B cell (primary cell): ENCODE data around the gene TARS2. TPM values are rescaled to one million over a fixed set of nuclear protein-coding genes. Genes with fewer than 3 reads are reported as not detected.
A peak's percentile ranks its signal among the peaks of the same experiment; 100 is the strongest.

Experiments
- ATAC-seq: fragments of 200-7000 bp; cut with Tn5 transposase; one replicate; pipeline ENCODE4 v1.10.0; 2021; ENCODE audit warnings: low read depth, mild to moderate bottlenecking, moderate number of reproducible peaks, moderate library complexity
- CTCF ChIA-PET: fragments of 350-600 bp; sonication (Branson Sonifier 250); formaldehyde crosslinking; loops from one replicate; lab custom pipeline; 2021; ENCODE audit warnings: antibody characterized with exemption, inconsistent platforms; lab: Charles Lee
- POLR2A ChIA-PET: fragments of 350-600 bp; sonication (Branson Sonifier 250); formaldehyde crosslinking; loops from one replicate; lab custom pipeline; 2021; ENCODE audit warnings: antibody characterized with exemption; lab: Charles Lee
- DNase-seq: peaks from one replicate; pipeline ENCODE4 v3.0.0; 2013
- H2AFZ ChIP-seq: 2 replicates; pipeline ENCODE4 v1.6.1; 2012; ENCODE audit warnings: mild to moderate bottlenecking, low read depth, low read length; ENCODE audit not compliant: insufficient read depth, poor library complexity, severe bottlenecking
- H3K27ac ChIP-seq, 2 donors: 1 replicate in 1 of 2; 2 replicates in 1 of 2; pipeline ENCODE4 v1.5.1; 2012 to 2013; ENCODE audit warnings: low read length in 2 of 2, mild to moderate bottlenecking in 2 of 2, moderate library complexity in 1 of 2
- H3K27me3 ChIP-seq, 4 experiments: fragments of 200-600 bp in 1 of 4; sonication (generic) in 1 of 4; replicated peaks in 1 of 4; 1 replicate in 2 of 4; 2 replicates in 2 of 4; pipeline versions ENCODE4 v1.6.1 to v1.7.0; 2013 to 2016; ENCODE audit warnings: low read length in 3 of 4, mild to moderate bottlenecking in 2 of 4, mixed read lengths in 1 of 4, moderate library complexity in 1 of 4; ENCODE audit not compliant: insufficient read depth in 4 of 4, control insufficient read depth in 3 of 4; ENCODE audit errors: control extremely low read depth in 1 of 4
- H3K36me3 ChIP-seq, 2 experiments: replicated peaks in 1 of 2; 1 replicate in 1 of 2; 2 replicates in 1 of 2; pipeline versions ENCODE4 v1.6.1 to v1.7.1; 2013; ENCODE audit warnings: low read length in 1 of 2; ENCODE audit not compliant: insufficient read depth in 2 of 2, control insufficient read depth in 1 of 2; ENCODE audit errors: control extremely low read depth in 1 of 2, extremely low read depth in 1 of 2
- H3K4me1 ChIP-seq, 2 donors: fragments of 200-600 bp in 1 of 2; sonication (generic) in 1 of 2; 1 replicate in 1 of 2; 2 replicates in 1 of 2; pipeline versions ENCODE4 v1.5.1 to v1.6.1; 2013 to 2017; ENCODE audit warnings: low read length in 2 of 2; ENCODE audit not compliant: control insufficient read depth in 2 of 2, insufficient read depth in 2 of 2
- H3K4me2 ChIP-seq: replicated peaks from 2 replicates; pipeline ENCODE3; 2012; ENCODE audit warnings: mild to moderate bottlenecking, low read depth, low read length; ENCODE audit not compliant: poor library complexity, severe bottlenecking
- H3K4me3 ChIP-seq, 5 experiments: fragments of 200-600 bp in 1 of 5; sonication (generic) in 1 of 5; 1 replicate in 3 of 5; 2 replicates in 2 of 5; pipeline versions ENCODE4 v1.5.1 to v1.7.0; 2011 to 2016; ENCODE audit warnings: low read length in 4 of 5, mild to moderate bottlenecking in 4 of 5, low read depth in 2 of 5, control low read depth in 1 of 5, moderate library complexity in 1 of 5; ENCODE audit not compliant: insufficient read depth in 1 of 5; ENCODE audit errors: control extremely low read depth in 1 of 5, extremely low read depth in 1 of 5
- H3K79me2 ChIP-seq: fragments of 200-600 bp; sonication (generic); one replicate; pipeline ENCODE4 v1.6.0; 2016; ENCODE audit warnings: low read length; ENCODE audit not compliant: control insufficient read depth, insufficient read depth
- H3K9ac ChIP-seq: fragments of 200-600 bp; sonication (generic); 2 replicates; pipeline ENCODE4 v1.6.1; 2017; ENCODE audit warnings: mild to moderate bottlenecking, low read length, moderate library complexity
- H3K9me3 ChIP-seq, 3 donors: one replicate each; pipeline versions ENCODE4 v1.6.1 to v1.7.1; 2013; ENCODE audit warnings: low read length in 2 of 3; ENCODE audit not compliant: control insufficient read depth in 2 of 3, insufficient read depth in 1 of 3; ENCODE audit errors: control extremely low read depth in 1 of 3
- H4K20me1 ChIP-seq: 2 replicates; pipeline ENCODE4 v1.6.0; 2012; ENCODE audit warnings: mild to moderate bottlenecking, low read length; ENCODE audit not compliant: insufficient read depth, control insufficient read depth, poor library complexity, severe bottlenecking
- H3K27ac Mint-ChIP-seq: one replicate; pipeline ENCODE4 v1.8.0; 2021; ENCODE audit warnings: mixed read lengths
- H3K27me3 Mint-ChIP-seq: one replicate; pipeline ENCODE4 v1.8.0; 2021; ENCODE audit warnings: mixed read lengths
- H3K4me1 Mint-ChIP-seq: one replicate; pipeline ENCODE4 v1.8.0; 2021; ENCODE audit warnings: mixed read lengths
- H3K4me3 Mint-ChIP-seq: one replicate; pipeline ENCODE4 v1.8.0; 2021; ENCODE audit warnings: mixed read lengths
- H3K9me3 Mint-ChIP-seq: one replicate; pipeline ENCODE4 v1.8.0; 2022; ENCODE audit warnings: mixed read lengths; ENCODE audit not compliant: insufficient read depth
- EZH2 ChIP-seq: IDR thresholded peaks from 2 replicates; pipeline ENCODE4 v1.6.1; 2012; ENCODE audit warnings: borderline replicate concordance, low read depth, mild to moderate bottlenecking, moderate library complexity, low read length; ENCODE audit not compliant: insufficient read depth, poor library complexity, severe bottlenecking
- WGBS: methylation state at CpG from one replicate; pipeline ENCODE4 v1.1.5; 2013; ENCODE audit warnings: missing lambda C conversion rate; ENCODE audit not compliant: insufficient coverage; 5-methylcytosine and 5-hydroxymethylcytosine counted together
- intact Hi-C: fragments of 100-400 bp; cut with micrococcal nuclease; formaldehyde crosslinking; loops from one replicate; pipeline ENCODE4 v1.10.0; 2022
- polyA plus RNA-seq: library from polyadenylated mRNA; depleted of rRNA; stranded (reverse); fragments of >200 nt; gene quantifications from 2 replicates; pipeline ENCODE4 v1.2.3, GENCODE V29; 2012
- total RNA-seq, 2 donors: library from RNA; stranded (reverse); fragments of 120-200 nt in 1 of 2; gene quantifications; 1 replicate in 1 of 2; 2 replicates in 1 of 2; pipeline versions ENCODE4 v1.2.3 to v1.2.4, GENCODE V29; 2013 to 2022
- TF ChIP-seq, protein P1 (sequence below): fragments of 200-600 bp; IDR thresholded peaks from one replicate; pipeline ENCODE4 v1.8.0; 2022; ENCODE audit warnings: antibody characterized with exemption, mild to moderate bottlenecking

The TARS2 gene
- total and polyA plus RNA-seq, 2 donors (not counting 1 experiment from before 2014, with no cell fraction given) = 42.2 to 53.6 TPM

DNA sequence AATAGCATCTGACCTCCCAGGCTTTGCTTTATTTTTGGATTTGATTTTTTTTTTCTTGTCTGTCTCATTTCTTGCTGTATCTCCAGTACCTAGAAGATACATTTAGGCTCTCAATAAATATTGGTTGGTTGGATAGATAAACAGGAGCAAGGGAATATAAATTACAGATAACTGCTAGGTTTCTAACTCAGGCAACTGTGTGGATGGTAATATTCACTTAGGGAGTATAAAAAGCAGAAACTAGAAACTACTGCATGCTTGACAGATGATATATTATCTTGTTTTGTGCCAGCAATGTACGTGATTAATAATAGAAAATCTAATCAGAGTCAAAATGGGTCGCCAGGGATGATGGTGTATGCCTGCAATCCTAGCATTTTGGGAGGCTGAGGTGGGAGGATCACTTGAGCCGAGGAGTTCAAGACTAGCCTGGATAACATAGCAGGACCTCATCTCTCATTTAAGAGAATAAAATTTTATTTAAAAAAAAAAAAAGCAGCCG lies 31.0 kb upstream of the TARS2 start:
- Histone ChIP-seq H3K9ac (no peak overlapping the region), H3K4me3 (no peak overlapping the region), H3K4me2 (no peak overlapping the region), H3K79me2 (no peaks in the 10 kb centered on the region), H3K27me3 (no peaks in the 10 kb centered on the region), H3K36me3 (peaks cover 11 to 53% of the 10 kb centered on the region in 2 experiments), H2AFZ (no peak overlapping the region), H3K9me3 (no peaks in the 10 kb centered on the region), H3K4me1 (no peaks in the 10 kb centered on the region), H4K20me1 (no peaks in the 10 kb centered on the region), H3K27ac (no peak overlapping the region)
- no peaks in the 10 kb centered on the region for H3K9me3 Mint-ChIP-seq
- no peak for ATAC-seq
- intact Hi-C loops = no loop called here
- TF ChIP-seq, protein P1, sequence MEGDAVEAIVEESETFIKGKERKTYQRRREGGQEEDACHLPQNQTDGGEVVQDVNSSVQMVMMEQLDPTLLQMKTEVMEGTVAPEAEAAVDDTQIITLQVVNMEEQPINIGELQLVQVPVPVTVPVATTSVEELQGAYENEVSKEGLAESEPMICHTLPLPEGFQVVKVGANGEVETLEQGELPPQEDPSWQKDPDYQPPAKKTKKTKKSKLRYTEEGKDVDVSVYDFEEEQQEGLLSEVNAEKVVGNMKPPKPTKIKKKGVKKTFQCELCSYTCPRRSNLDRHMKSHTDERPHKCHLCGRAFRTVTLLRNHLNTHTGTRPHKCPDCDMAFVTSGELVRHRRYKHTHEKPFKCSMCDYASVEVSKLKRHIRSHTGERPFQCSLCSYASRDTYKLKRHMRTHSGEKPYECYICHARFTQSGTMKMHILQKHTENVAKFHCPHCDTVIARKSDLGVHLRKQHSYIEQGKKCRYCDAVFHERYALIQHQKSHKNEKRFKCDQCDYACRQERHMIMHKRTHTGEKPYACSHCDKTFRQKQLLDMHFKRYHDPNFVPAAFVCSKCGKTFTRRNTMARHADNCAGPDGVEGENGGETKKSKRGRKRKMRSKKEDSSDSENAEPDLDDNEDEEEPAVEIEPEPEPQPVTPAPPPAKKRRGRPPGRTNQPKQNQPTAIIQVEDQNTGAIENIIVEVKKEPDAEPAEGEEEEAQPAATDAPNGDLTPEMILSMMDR = no peak
- no peak for TF ChIP-seq EZH2
- WGBS = 100% methylated on average over 2 of the region's 4 CpGs
- H3K4me1 Mint-ChIP-seq = no peaks in the 10 kb centered on the region
- H3K27me3 Mint-ChIP-seq = no peaks in the 10 kb centered on the region
- no peak overlapping the region for H3K27ac Mint-ChIP-seq
- ChIA-PET CTCF (interaction anchor here (1.8 kb wide), 1 partner anchor 105 kb away, joined by 3 read pairs; no protein-coding TSS in a partner anchor), POLR2A (no interaction called here)
- DNase-seq = no peak
- no peak overlapping the region for H3K4me3 Mint-ChIP-seq

DNA sequence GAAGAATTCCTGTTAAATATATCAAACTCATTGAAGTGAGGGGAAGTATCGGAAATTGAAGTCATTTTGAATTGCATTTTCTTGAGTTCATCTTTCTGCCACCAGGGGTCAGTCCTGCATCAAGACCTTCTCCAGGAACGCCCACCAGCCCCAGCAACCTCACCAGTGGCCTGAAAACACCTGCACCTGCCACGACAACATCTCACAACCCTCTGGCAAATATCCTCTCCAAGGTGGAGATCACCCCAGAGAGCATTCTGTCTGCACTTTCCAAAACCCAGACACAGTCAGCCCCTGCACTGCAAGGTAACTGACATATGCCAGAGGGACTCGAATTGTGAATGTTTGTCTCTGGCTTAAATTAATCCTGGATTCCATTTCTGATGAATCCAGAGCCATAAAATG lies 22.8 kb upstream of the TARS2 start:
- no peak overlapping the region for H3K4me3 ChIP-seq
- ChIA-PET POLR2A (no interaction called here), CTCF (interaction anchor here (0.8 to 4.3 kb wide), 7 partner anchors 22 to 1608 kb away, joined by 3 to 26 read pairs (median 3); no protein-coding TSS in a partner anchor)
- Mint-ChIP-seq H3K4me1 (peaks cover 4% of the 10 kb centered on the region), H3K4me3 (no peak overlapping the region), H3K27me3 (no peaks in the 10 kb centered on the region), H3K9me3 (no peaks in the 10 kb centered on the region), H3K27ac (peak overlapping the region; percentile 5)
- peak; percentile 74 for ATAC-seq
- H4K20me1 ChIP-seq = no peaks in the 10 kb centered on the region
- H3K36me3 ChIP-seq = peaks cover 0 to 48% of the 10 kb centered on the region in 2 experiments
- peaks cover 0 to 3% of the 10 kb centered on the region in 2 donors for H3K4me1 ChIP-seq
- DNase-seq = peak; percentile 83
- H3K79me2 ChIP-seq = no peaks in the 10 kb centered on the region
- no peaks in the 10 kb centered on the region for H3K27me3 ChIP-seq
- H2AFZ ChIP-seq = no peak overlapping the region
- H3K4me2 ChIP-seq = no peak overlapping the region
- intact Hi-C loops = loop anchor here (1.0 to 5.0 kb wide), 7 partner anchors 51 to 533 kb away; partner anchors contain the start of gene FALEC
- no peak overlapping the region for H3K27ac ChIP-seq
- H3K9me3 ChIP-seq = no peaks in the 10 kb centered on the region
- no peak overlapping the region for H3K9ac ChIP-seq
- 11% methylated on average over 2 of the region's 4 CpGs for WGBS
- TF ChIP-seq, protein P1 = peak; percentile 82
- no peak for TF ChIP-seq EZH2
